NCI-H69 (cell line): ENCODE data around the gene BICD1.

ENCODE experiments used
- DNase-seq: peaks from one replicate; lab custom pipeline; 2025; lab: John Stamatoyannopoulos, UW

BICD1 gene

DNA sequence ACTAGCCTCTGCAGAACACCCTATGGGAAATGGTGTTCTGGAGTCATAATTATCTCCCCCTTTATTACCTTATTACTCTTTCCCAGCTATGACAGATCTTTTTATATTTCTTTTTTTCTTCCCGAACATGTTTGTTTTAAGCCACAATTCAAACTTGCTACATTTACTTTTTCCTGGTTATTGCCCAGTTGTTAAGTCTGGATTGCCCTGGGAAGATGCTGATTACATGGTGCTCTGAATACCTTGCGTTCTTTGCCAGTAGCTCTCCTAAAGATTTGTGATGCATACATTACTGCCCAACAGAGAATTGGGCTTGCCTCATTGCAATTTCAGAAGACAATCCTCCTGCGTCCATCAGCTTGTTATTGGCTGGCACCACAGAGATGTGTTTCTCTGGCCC, 174.5 kb downstream of the BICD1 start:
- DNase-seq = no peak

DNA sequence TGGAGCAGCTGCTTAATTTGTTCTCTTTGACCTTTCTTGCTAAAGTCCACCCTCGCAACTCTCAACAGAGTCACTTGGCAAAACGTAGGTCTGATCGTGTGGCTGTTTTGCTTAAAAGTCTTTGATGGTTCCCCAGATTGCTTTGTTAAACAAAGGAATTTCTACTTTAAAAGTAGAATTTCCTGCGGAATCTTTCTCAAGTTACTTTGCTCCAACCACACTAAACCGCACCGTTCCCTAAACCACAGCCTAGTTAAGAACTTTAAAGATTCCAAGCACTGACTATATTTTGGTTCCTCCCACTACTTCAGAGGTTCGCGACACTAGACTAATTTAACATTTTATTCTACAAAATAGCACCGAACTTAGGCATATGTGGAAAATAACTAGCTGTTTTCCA, 177.9 kb downstream of the BICD1 start:
- DNase-seq = no peak

DNA sequence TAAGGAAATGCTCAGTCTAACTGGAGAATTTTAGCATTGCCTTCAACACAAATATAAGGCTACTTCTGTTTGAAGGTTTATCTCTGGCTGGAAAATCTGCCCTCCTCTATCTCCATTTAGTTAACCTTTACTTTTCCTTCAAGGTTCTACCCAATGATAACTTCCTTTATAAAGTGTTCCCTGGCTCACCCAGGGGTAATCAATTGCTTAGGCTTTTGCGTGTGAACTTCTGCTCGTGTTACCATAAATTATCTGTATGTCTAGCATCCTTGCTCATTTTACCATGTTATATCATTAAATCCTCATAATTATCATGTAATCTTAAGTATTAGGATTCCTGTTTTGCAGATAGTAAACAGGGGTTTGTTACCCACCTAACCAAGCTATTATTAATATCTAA, 178.4 kb downstream of the BICD1 start:
- no peak for DNase-seq

DNA sequence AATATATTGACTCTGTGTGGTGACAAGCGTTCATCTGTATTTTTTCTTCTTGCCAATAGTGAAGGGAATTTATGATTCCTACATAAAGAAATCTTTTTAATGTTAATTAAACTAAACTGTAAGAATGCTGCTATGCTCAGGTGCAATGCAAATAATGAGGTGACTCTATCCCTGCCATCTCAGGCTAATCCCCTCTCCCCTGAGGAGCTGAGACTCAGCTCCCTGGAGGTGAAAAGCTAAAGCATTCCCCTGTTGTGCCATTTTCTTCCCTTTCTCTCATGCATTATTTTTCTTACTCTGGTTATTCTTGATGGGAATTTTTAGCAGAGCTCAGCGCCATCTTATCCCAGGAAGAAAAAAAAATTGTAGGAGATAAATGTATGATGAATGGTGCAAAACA, 178.8 kb downstream of the BICD1 start:
- DNase-seq = peak; percentile 59

DNA sequence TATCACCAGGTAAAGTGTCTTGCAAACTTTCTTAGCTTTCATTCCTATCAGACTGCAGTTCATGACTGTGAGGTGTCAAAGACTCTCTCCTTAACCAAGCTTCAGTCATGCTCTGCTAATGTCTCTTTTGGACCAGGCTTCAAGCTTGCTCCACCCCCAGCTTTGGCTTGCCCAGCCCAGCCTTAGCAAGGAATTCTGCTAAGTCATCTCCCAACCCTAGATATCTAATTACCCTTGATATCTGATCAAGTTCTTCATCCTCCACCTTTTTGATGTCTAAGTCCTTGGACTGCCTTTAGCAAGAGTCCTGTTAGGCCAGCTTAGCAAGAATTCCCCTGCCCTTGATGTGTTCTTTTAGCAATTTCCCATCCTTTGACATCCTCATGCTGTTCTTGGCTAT, 183.8 kb downstream of the BICD1 start:
- DNase-seq = no peak

DNA sequence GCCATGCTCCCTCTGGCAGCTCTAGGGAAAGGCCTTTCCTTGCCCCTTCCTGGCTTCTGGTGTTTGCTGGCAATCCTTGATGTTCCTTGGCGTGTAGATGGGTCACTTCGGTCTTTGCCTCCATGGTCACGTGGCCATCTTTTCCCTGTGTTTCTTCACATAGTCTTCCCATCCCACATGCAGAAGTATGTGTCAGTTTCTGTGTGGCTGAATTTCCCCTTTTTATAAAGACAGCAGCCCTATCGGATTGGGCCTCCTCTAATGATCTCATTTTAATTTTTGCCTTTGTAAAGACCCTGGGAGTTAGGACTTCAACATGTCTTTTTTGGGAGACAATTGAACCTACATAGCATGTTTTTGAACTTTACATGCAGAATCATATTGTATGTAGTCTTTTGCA, 185.5 kb downstream of the BICD1 start:
- DNase-seq = no peak

DNA sequence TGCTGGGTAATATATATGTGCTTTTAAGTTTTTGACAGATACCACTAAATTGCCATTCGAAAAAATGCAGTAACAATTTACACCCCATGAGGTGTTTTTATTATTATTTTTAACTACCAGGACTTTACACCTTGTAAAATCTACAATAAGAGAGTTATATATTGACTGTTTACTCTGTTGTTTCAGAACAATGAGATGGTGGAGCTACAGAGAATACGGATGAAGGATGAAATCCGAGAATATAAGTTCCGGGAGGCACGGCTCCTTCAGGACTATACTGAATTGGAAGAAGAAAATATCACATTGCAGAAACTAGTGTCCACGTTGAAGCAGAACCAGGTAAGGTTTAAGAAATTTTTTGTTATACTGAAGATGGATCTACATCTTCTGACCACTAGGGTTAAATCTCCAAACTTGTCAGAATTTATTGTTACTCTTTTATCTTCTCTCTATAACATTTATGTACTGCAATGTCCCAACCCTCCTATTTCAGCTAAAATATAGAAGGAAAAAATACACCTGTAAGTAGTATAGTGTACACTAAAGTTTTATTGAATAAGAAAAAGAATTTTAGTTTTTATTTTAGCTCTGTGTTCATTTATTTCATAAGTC, 187.3 kb downstream of the BICD1 start:
- no peak for DNase-seq

DNA sequence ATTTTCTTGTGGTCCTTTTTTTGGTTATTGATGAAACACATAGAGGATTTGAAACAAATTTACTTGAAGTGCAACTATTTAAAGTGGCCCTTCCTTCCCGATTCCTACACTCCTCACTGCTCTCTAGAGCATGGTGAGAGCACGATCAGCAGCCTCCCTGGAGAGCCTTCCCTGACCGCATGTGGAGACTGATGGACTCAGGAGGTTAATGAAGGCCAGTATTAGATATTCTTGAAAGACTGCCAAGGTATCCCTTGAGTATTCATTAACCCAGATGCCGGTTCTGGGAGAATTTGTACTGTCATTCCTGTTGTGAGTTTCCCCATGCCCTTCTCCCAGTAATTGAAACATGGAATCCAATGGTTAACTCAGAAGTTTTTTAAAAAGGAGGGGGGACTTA, 189.9 kb downstream of the BICD1 start:
- DNase-seq = no peak

DNA sequence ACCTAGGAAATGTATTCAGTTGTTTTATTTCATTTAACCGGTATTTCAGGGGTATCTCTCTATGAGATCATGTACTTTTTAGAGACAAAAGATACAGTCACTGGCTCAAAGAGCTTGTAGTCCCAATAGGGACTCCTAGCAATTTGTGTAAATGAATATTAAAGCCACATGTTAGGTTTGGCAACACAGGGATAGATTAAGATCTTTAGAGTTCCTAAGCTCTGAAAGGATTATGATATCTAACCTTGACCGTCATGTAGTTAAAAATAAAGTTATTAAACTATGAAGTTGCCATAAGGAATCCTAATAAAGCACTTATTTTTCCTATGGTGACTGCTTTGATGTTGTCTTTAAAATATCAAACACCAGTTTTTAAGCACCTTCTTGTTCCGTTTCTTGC, 192.3 kb downstream of the BICD1 start:
- no peak for DNase-seq

DNA sequence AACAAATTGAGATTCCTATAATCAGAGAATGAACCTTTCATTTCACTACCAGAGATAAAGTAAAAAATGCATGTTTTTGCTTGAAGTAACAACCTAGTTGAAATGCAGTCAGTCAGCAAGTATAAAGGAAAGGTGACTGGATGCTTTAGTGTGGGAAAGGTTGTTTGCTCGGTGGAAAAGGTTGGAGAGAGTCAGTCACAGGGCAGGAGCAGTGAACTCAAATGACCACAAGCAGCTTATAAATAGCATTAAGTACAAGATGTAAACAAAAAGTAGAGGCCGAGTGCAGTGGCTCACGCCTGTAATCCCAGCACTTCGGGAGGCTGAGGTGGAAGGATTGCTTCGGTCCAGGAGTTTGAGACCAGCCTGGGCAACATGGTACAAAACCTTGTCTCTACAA, 194.6 kb downstream of the BICD1 start:
- no peak for DNase-seq

DNA sequence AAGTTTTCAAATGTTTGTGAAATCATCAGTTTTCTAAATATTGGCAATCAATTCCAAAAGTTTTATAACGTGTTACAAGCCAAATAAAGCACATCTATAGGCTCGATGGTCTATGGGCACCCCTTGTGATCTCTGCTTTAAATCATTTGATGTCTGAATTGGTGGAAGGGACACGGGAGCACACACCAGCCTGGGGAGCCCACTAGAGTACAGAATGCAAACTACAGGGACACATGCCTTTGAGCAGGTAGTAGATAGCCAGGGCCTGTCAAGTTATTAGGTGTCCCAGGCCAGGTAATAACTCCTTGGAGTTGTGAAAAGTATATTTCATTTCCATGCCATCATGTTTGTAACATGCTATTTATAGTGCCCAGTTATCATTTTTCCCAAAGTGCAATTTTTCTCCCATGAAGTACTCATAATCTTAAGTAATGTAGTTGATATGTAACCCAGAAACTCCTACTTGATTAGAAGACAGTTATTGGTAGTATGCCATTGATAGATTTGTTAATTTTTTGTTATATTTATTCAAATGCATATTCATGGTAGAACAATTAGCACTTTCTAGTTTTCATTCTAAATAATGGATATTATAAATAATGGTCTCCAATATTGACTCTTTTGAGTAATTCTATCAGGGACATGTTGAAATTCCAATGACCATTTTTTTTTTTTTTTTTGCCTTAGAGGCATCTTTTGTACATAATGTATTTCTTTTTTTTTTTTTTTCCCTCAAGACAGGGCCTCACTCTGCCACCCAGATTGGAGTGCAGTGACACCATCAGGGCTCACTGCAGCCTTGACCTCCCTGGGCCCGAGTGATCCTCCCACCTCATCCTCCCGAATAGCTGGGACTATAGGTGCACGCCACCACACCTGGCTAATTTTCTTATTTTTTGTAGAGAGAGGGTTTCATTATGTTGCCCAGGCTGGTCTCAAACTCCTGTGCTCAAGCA, 195.8 kb downstream of the BICD1 start:
- peak; percentile 87 for DNase-seq

DNA sequence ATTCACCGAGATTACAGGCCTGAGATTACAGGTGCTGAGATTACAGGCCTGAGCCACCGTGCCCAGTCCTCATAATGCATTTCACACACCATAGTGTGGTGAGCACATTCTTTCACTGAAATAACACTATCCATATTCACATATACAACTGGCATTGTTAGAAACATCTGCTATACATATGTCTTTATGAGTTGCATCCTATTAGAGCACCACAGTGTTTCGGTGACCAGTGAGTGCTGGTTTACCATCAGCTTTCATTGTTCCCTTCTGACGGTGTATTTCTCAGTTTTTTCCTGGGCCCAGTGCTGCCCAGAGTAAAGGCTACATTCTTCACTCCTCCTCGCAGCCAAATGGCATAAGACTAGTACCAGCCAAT, 196.5 kb downstream of the BICD1 start:
- no peak for DNase-seq

DNA sequence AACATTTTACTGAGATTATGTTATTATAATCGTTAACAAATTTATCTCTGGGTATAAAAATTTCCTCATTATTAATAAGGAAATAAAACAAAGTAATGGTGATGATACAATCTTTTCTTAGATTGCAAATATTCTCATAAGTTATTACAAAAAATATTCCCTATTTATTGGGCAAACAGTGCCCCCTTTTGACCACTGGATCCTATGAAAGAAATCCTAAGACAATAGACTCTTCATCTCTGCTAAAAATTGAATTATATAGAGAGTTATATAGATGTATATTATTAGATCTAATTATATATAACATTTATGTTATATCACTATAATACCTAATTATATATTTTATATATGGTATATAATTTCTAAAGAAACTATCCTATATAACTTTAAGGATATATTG, 198.5 kb downstream of the BICD1 start:
- no peak for DNase-seq

DNA sequence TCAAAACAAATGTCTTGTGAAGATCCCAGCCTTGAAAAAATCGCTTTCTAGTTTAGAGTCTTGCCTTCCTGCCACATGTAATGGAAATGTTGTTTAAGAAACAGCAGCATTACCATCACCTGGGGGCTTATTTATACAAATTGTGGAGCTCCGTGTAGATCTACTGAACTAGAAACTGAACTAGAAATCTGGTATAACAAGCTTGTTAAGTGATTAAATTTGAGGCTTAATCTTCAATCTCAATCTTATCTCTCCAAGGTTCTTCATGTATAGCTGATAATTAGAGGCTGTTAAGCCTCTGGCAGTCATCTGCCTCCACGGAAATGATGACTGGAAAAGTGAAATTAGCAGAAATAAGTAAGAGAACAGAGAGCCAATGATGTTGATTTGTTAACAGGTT, 200.7 kb downstream of the BICD1 start:
- no peak for DNase-seq

DNA sequence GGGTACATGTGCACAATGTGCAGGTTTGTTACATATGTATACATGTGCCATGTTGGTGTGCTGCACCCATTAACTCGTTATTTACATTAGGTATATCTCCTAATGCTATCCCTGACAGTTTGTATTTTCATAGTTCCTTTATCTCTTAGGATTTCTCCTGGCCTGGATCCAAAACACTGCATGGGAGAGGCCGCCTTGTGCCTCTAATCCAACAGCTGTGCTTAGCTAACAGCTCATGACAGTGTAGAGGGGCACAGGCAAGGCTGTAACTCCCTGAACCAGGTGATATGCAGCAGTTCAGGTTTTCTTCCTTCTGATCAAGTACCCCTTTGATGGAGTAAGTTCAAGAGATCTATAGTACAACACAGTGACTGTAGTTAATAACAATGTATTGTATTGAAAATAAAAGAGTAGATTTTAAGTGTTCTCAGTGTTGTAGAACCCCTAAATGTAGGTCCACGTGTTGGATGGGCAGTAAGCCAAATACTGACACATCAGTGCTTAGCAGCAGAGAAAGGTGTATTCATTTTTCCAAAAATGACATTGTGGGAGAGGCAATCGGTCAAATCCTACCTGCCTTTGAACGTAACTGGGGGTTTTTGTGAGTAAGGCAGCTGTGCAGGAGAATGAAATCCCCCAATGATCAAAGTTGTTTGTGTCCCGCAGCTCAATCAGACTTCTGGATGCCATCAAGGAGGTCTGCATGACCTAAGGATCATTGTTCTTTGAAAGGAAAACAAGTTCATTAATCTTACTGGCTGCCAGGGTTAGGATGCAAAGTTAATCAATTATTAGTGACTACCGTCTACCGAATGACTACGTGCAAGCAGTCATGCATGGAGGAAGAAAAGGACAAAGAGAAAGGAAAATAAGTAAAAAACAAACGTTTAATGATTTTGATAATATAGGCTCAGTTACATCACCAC, 203.4 kb downstream of the BICD1 start:
- peak; percentile 99 for DNase-seq

DNA sequence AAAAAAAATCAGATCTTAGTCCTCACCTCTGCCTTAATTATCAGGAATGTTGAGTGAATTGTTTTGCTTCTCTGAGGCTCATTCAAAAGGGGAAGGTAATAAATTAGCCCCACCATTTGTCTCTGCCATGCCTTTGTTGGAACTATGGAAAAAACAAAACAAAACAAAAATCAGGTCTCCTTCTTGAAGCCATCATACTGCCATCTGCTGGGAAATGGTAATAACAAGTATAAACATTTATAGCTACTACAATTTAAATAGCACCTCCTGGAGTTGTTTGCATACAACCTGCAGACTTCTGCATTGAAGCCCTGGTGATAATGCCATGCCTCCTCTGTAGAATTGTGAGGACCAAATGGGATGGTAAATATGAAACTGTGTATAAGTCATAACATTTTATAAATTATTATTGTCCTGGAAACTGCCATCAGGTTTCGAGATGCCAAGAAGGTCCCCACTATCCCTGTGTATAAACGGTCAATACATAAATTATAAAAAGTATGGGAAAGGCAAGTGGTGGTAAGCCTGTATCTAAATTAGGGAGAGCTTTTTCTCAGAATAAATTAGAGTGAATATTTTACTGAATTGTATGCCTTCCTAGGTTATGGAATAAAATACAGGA, 205.5 kb downstream of the BICD1 start:
- DNase-seq = peak; percentile 98

DNA sequence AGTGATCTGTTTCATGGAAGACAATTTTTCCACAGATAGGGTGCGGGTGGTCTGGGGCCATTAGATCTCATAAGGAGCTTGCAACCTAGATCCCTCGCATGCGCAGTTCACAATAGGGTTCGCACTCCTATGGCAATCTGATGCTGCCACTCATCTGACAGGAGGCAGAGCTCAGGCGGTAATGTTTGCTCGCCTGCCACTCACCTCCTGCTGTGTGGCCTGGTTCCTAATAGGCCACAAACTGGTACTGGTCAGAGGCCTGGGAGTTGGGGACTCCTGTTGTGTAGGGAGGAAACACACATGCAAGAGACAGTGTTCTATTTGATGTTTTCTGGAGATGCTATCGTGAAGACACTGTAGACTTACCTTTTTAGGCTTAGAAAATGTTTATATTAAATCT, 215.7 kb downstream of the BICD1 start:
- peak; percentile 81 for DNase-seq

DNA sequence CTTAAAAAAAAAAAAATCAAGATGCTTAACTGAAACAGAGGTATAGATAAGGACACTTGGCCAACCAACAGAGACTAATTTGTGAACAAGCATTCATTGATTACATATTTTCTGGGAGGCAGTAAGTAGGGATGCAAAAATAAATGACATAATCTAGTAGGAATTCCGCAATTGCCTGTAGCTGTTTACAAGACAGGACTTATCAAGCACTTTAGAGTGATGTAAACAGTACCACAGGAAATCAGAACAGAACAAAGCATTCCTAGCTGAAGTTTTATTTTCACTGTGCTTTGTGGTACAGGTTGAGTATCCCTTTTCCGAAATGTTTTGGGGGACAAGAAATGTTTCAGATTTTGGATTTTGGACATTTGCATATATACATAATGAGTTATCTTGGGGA, 224.5 kb downstream of the BICD1 start:
- no peak for DNase-seq

DNA sequence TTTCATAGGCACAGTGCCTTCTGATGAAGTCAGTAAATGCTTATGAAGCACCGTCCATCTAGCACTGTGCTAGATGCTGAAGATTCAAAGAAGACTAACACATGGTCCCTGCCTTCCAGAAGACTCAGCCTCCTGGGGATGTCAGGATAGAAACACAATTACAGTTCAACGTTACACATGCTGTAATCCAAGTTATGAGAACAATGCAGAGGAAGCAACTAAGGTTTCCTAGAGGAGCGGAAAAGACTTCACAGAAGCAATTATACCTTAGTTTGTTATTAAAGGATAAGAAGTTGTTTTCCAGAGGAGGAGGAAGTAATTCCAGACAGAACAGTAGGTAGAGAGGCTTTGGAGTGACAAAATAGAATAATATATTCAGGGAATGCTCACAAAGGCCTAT, 225.8 kb downstream of the BICD1 start:
- no peak for DNase-seq

DNA sequence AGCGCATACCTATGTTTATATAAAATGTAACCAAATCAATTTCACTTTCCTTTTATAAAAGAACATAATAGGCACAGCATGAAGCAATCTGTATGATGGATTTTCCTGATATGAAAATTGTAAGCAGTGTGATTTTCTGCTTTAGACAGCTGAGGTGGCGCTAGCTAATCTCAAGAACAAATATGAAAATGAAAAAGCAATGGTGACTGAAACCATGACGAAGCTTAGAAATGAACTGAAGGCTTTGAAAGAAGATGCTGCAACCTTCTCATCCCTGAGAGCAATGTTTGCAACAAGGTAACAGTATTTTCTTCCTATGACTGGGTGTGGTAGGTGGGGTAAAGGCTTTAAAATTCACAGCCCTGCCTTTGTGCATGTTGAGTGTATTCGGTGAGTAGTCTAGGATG, 227.7 kb downstream of the BICD1 start:
- no peak for DNase-seq

DNA sequence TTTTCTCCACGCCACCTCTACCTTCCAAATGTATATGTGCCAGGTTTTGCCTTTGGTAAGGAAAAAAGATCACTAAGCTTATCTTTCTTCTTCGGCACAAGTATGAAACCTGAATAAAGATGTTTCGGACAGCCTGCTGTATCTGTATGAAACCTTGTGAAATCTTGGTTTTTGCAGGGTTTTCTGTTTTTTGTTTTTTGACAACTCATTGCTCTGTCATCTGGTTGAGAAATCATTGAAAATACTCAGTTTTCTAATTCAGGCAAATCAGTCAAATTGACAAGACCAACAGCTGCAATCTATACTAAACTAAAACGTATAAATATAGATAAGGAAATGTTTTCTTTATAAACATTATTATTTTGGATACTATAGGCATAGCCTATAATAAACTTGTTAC, 229.6 kb downstream of the BICD1 start:
- DNase-seq = no peak

DNA sequence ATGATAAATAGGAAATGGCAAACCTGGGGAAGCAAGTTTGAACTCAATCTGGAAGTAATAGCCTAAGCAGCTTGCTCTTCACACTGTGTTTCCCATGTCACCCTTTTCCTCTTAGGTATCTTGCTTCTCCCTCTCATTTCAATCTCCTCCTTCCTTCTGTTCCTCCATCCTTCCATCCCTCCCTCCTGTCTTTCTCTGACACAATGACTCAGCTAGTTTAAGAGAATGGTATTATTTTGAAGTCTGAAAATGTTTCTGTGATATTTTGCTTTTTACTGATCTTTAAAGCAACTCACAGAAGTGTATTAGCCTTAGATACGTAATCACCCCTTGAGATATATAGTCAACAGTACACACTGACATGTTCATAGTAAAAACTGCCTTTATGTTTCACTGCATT, 236.8 kb downstream of the BICD1 start:
- no peak for DNase-seq
